PFSK-1 (cell line): Measurements from ENCODE around the gene CAMTA1.

Source experiments
- SIN3A ChIP-seq: IDR thresholded peaks from 2 replicates; pipeline ENCODE4 v1.6.1; 2012; ENCODE audit warnings: mild to moderate bottlenecking, low read length, moderate library complexity, borderline replicate concordance; ENCODE audit not compliant: insufficient read depth
- TF ChIP-seq, protein P1 (sequence below), 2 experiments: IDR thresholded peaks; 2 replicates each; pipeline versions ENCODE4 v1.6.1 to v1.8.0; 2011 to 2012; ENCODE audit warnings: low read depth in 2 of 2, low read length in 2 of 2, control low read depth in 1 of 2, inconsistent platforms in 1 of 2, mild to moderate bottlenecking in 1 of 2, moderate library complexity in 1 of 2; ENCODE audit not compliant: insufficient read depth in 1 of 2

DNA sequence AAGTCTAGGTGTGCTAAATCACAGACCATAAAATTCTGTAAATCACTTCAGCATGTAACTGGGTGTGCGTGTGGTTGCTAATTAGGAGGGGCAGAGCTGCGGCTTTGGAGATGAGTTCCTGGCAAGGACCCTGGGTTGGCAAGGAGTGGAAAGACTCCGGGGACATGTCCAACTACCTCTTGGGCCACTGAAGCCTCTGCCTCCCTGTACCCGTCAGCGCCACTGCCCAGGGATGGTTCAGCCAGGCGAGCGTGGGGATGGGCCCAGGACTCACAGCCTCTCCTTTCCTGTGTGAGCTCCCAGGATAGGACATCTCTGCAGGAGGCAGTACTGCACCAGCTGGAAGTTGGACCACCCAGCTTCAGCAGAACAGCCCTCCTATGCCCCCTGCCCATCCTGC is 599.4 kb downstream of the CAMTA1 start:
- no peak for TF ChIP-seq SIN3A
- TF ChIP-seq, protein P1, sequence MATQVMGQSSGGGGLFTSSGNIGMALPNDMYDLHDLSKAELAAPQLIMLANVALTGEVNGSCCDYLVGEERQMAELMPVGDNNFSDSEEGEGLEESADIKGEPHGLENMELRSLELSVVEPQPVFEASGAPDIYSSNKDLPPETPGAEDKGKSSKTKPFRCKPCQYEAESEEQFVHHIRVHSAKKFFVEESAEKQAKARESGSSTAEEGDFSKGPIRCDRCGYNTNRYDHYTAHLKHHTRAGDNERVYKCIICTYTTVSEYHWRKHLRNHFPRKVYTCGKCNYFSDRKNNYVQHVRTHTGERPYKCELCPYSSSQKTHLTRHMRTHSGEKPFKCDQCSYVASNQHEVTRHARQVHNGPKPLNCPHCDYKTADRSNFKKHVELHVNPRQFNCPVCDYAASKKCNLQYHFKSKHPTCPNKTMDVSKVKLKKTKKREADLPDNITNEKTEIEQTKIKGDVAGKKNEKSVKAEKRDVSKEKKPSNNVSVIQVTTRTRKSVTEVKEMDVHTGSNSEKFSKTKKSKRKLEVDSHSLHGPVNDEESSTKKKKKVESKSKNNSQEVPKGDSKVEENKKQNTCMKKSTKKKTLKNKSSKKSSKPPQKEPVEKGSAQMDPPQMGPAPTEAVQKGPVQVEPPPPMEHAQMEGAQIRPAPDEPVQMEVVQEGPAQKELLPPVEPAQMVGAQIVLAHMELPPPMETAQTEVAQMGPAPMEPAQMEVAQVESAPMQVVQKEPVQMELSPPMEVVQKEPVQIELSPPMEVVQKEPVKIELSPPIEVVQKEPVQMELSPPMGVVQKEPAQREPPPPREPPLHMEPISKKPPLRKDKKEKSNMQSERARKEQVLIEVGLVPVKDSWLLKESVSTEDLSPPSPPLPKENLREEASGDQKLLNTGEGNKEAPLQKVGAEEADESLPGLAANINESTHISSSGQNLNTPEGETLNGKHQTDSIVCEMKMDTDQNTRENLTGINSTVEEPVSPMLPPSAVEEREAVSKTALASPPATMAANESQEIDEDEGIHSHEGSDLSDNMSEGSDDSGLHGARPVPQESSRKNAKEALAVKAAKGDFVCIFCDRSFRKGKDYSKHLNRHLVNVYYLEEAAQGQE (IDR thresholded peaks at IDR 0.05; ENCODE audit: insufficient read depth in 1 of 2, low read depth in 2 of 2, low read length in 2 of 2) = no peak
